Ascending aorta (tissue), 2 donors: ENCODE data around the gene NAA10. TPM values are rescaled to one million over a fixed set of nuclear protein-coding genes. Genes with fewer than 3 reads are reported as not detected.

Source experiments
- DNase-seq, 2 donors: peaks; one replicate each; pipeline ENCODE4 v3.0.0-alpha.2; 2019; ENCODE audit warnings: low spot score in 2 of 2
- H3K27ac ChIP-seq, 2 donors: fragments of 200-600 bp; sonication (generic); one replicate each; pipeline ENCODE4 v1.5.1; 2016 to 2017; ENCODE audit warnings: mild to moderate bottlenecking in 1 of 2
- H3K27me3 ChIP-seq: fragments of 200-600 bp; sonication (generic); one replicate; pipeline ENCODE4 v1.5.1; 2017
- H3K36me3 ChIP-seq, 2 donors: fragments of 200-600 bp; sonication (generic); one replicate each; pipeline ENCODE4 v1.5.1; 2016
- H3K4me1 ChIP-seq, 2 donors: fragments of 200-600 bp; sonication (generic); one replicate each; pipeline ENCODE4 v1.5.1; 2016 to 2017; ENCODE audit warnings: mild to moderate bottlenecking in 1 of 2
- H3K4me3 ChIP-seq, 2 donors: fragments of 200-600 bp; sonication (generic); one replicate each; pipeline ENCODE4 v1.5.1; 2016 to 2017; ENCODE audit warnings: mild to moderate bottlenecking in 1 of 2
- H3K9me3 ChIP-seq, 2 donors: fragments of 200-600 bp; sonication (generic); one replicate each; pipeline ENCODE4 v1.5.1; 2016
- CTCF ChIP-seq, 3 experiments: fragments of 200-600 bp in 2 of 3; fragments of 450-650 bp in 1 of 3; sonication (generic) in 2 of 3; IDR thresholded peaks; one replicate each; pipeline ENCODE4 v1.5.1; 2016 to 2019; ENCODE audit warnings: antibody characterized with exemption in 3 of 3, mild to moderate bottlenecking in 1 of 3, moderate library complexity in 1 of 3
- intact Hi-C: fragments of 100-400 bp; cut with DNase I; formaldehyde crosslinking; loops from one replicate; pipeline ENCODE4 v1.15.1; 2023
- total RNA-seq: library from RNA; depleted of rRNA; stranded (reverse); fragments of >200 nt; gene quantifications from one replicate; pipeline ENCODE4 v1.1.0, GENCODE V29; 2016

The NAA10 gene
- total RNA-seq, 1 donor from 2014 or later, result 155 TPM

- no peaks in the 10 kb centered on the region for H3K27me3 ChIP-seq
- no peaks in the 10 kb centered on the region for H3K9me3 ChIP-seq
- intact Hi-C loops, result no loop called here
- H3K36me3 ChIP-seq, result peaks cover 19 to 24% of the 10 kb centered on the region in 2 donors
- peak overlapping the region; percentile 66 to 76 for H3K4me3 ChIP-seq
- TF ChIP-seq CTCF (IDR thresholded peaks at IDR 0.05), result no peak
- H3K4me1 ChIP-seq, result peaks cover 8 to 11% of the 10 kb centered on the region in 2 donors
- no peak for DNase-seq
- H3K27ac ChIP-seq, result peak overlapping the region; percentile 92 to 97
Measured at GRCh38 chrX:153927672-153927921, 7.2 kb downstream of the NAA10 start.

GRCh38 chrX:153926858-153927671 is 7.8 kb downstream of the NAA10 start:
- peaks cover 8 to 11% of the 10 kb centered on the region in 2 donors for H3K4me1 ChIP-seq
- intact Hi-C loops, result no loop called here

GRCh38 chrX:153926552-153926857 is 8.3 kb downstream of the NAA10 start:
- H3K4me3 ChIP-seq, result peak overlapping the region in 1 of 2 donors; percentile 76
- H3K4me1 ChIP-seq, result peaks cover 8 to 11% of the 10 kb centered on the region in 2 donors
- no peaks in the 10 kb centered on the region for H3K27me3 ChIP-seq
- peak in 1 of 2 donors; percentile 37 for DNase-seq
- TF ChIP-seq CTCF (IDR thresholded peaks at IDR 0.05), result no peak
- peak overlapping the region; percentile 92 to 97 for H3K27ac ChIP-seq
- H3K9me3 ChIP-seq, result no peaks in the 10 kb centered on the region
- intact Hi-C loops, result no loop called here
- H3K36me3 ChIP-seq, result peaks cover 10 to 16% of the 10 kb centered on the region in 2 donors

More at GRCh38 chrX:153926858-153927671, 7.8 kb downstream of the NAA10 start:
- Histone ChIP-seq H3K9me3 (no peaks in the 10 kb centered on the region), H3K4me3 (peak overlapping the region; percentile 66 to 76), H3K36me3 (peaks cover 15 to 21% of the 10 kb centered on the region in 2 donors), H3K27ac (peak overlapping the region; percentile 92 to 97), H3K27me3 (no peaks in the 10 kb centered on the region)
- DNase-seq, result peak in 1 of 2 donors; percentile 73
- no peak for TF ChIP-seq CTCF (IDR thresholded peaks at IDR 0.05)

- H3K4me1 ChIP-seq, result peaks cover 8 to 11% of the 10 kb centered on the region in 2 donors
- DNase-seq, result no peak
- TF ChIP-seq CTCF (IDR thresholded peaks at IDR 0.05), result no peak
- no peaks in the 10 kb centered on the region for H3K9me3 ChIP-seq
- no peaks in the 10 kb centered on the region for H3K27me3 ChIP-seq
- H3K4me3 ChIP-seq, result peak within 1 kb of the TSS; percentile 66 to 76
- intact Hi-C loops, result no loop called here
- H3K27ac ChIP-seq, result peak within 1 kb of the TSS; percentile 92 to 97
- H3K36me3 ChIP-seq, result peaks cover 7 to 12% of the 10 kb centered on the region in 2 donors
Measured at GRCh38 chrX:153925739-153926551, 8.9 kb downstream of the NAA10 start, which contains the start of gene ARHGAP4. Gene ARHGAP4, minus strand, starts transcription at chrX:153926264. Its CDS starts 62 bp downstream, at chrX:153926202.

- Histone ChIP-seq H3K4me3 (peak overlapping the region in 1 of 2 donors; percentile 76), H3K36me3 (peaks cover 1 to 7% of the 10 kb centered on the region in 2 donors), H3K4me1 (peaks cover 8 to 11% of the 10 kb centered on the region in 2 donors), H3K9me3 (no peaks in the 10 kb centered on the region), H3K27ac (no peak overlapping the region), H3K27me3 (no peaks in the 10 kb centered on the region)
- no peak for TF ChIP-seq CTCF (IDR thresholded peaks at IDR 0.05)
- intact Hi-C loops, result no loop called here
- DNase-seq, result no peak
Measured at GRCh38 chrX:153925387-153925738, 9.5 kb downstream of the NAA10 start.
